ENCODE data around the gene AMACR.

Gene AMACR

DNA sequence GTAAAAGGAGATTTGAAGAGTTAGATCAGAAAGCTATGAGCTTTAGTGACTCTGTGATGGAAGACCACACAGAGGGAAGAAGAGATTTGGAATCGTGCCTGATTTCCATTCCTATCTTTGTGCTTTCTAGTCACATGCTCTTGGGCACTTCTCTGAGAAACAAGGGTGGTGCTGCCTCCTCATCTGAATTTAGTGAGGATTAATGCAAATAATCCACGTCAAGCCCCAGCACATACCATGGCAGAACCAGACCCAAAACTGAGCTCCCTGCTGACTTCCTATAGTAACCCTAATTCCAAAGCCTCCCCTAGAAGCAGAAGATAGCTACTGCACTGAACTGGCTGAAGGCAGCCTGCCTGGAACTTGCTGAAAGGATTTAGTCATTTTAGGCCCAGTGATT lies 41.0 kb downstream of the AMACR start:
- Histone ChIP-seq H3K27ac (replicated peaks; ENCODE audit: low read length) (no peak overlapping the region), H2AFZ (ENCODE audit: low read length) (no peak overlapping the region), H3K4me3 (ENCODE audit: low read length in 2 of 2) (no peak overlapping the region), H3K14ac (ENCODE audit: low read length) (no peak overlapping the region), H3K4me1 (ENCODE audit: control insufficient read depth in 2 of 2, insufficient read depth in 1 of 2, low read depth in 1 of 2, low read length in 2 of 2) (no peaks in the 10 kb centered on the region), H2BK15ac (ENCODE audit: low read length) (no peak overlapping the region), H2BK5ac (ENCODE audit: low read length) (no peak overlapping the region), H3K23ac (ENCODE audit: low read depth, low read length, poor library complexity) (no peak overlapping the region), H4K91ac (ENCODE audit: low read depth, low read length, poor library complexity) (no peak overlapping the region), H3K18ac (ENCODE audit: low read length) (no peak overlapping the region), H3K36me3 (replicated peaks in 1 of 2; ENCODE audit: control insufficient read depth in 2 of 2, insufficient read depth in 2 of 2, low read length in 2 of 2) (no peaks in the 10 kb centered on the region), H3K9ac (ENCODE audit: low read depth, low read length, poor library complexity) (no peak overlapping the region), H3K27me3 (ENCODE audit: control insufficient read depth in 3 of 3, insufficient read depth in 3 of 3, low read depth in 1 of 3, low read length in 3 of 3) (no peaks in the 10 kb centered on the region), H3K9me3 (replicated peaks in 1 of 2; ENCODE audit: control insufficient read depth in 2 of 2, insufficient read depth in 1 of 2, low read depth in 1 of 2, low read length in 2 of 2) (no peaks in the 10 kb centered on the region), H2AK5ac (ENCODE audit: low read depth, low read length) (no peak overlapping the region), H3K4ac (ENCODE audit: low read length) (no peak overlapping the region), H3K79me1 (ENCODE audit: low read depth, low read length) (no peaks in the 10 kb centered on the region), H3K4me2 (ENCODE audit: insufficient read depth, low read length, poor library complexity, severe bottlenecking) (no peak overlapping the region), H2BK12ac (ENCODE audit: low read length) (no peak overlapping the region), H2BK120ac (ENCODE audit: low read depth, low read length) (no peak overlapping the region), H4K8ac (ENCODE audit: low read depth, low read length) (no peak overlapping the region)
- no CpG with 5 or more reads among the region's 2 CpGs for WGBS, 2 donors (ENCODE audit: extremely low coverage in 2 of 2, insufficient read length in 2 of 2, insufficient replicate concordance in 1 of 2)
- DNase-seq (ENCODE audit: low spot score): no peak

DNA sequence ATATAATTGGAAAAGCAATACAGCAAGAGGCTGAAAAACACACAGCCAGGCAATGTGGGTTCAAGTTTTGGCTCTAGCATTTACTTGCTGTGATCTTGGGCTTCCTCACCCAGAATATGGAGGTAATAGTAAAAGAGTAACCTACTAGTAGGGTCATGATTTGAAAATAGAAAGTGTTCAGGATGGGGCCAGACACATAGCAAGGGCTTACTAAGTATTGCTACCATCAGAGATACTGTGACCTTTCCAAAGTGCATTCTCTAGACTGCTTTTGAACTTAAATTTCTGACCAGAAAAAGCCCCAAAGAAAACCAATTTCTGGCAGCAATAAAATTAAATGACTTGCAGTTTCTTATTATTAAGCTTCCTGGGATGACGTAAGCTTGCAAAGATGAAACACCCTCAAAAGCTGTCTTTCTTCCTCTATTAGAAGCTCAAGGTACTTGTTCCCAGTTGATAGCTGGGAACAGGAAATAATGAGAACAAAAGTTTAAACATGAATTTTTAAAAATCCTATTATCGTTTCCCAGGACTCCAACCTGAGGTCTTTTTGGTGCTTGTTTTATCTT lies 43.6 kb downstream of the AMACR start:
- no CpG with 5 or more reads among the region's 2 CpGs for WGBS, 2 donors (ENCODE audit: extremely low coverage in 2 of 2, insufficient read length in 2 of 2, insufficient replicate concordance in 1 of 2)
- H3K79me1 ChIP-seq (ENCODE audit: low read depth, low read length): no peaks in the 10 kb centered on the region
- no peak for DNase-seq (ENCODE audit: low spot score)

DNA sequence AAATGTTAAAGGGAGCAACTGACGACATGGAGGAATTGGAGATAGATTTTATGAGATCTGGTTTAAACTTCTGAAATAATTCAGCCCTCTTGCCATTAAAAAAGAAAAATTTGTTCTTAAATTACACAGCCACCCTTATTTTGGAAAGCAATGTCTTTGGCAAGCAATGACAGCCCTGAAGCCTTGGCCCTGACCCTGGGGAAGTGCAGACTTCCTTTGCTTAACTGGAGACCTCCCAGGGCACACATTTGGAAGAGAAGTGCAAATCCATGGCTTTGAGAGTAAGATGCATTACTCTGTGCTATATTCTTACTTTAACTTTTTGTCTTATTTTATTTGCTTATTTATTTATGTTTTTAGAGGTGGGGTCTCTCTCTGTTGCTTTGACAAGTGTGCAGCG lies 49.7 kb downstream of the AMACR start:
- no CpG with 5 or more reads among the region's 2 CpGs for WGBS, 2 donors (ENCODE audit: extremely low coverage in 2 of 2, insufficient read length in 2 of 2, insufficient replicate concordance in 1 of 2)
- H3K9me3 ChIP-seq (replicated peaks in 1 of 2; ENCODE audit: control insufficient read depth in 2 of 2, insufficient read depth in 1 of 2, low read depth in 1 of 2, low read length in 2 of 2): peaks cover 2 to 3% of the 10 kb centered on the region in 2 donors
- H2BK15ac ChIP-seq (ENCODE audit: low read length): no peak overlapping the region
- H3K4me3 ChIP-seq (ENCODE audit: low read length in 2 of 2): no peak overlapping the region
- no peak overlapping the region for H3K23ac ChIP-seq (ENCODE audit: low read depth, low read length, poor library complexity)
- H2AFZ ChIP-seq (ENCODE audit: low read length): no peak overlapping the region
- H3K27ac ChIP-seq (replicated peaks; ENCODE audit: low read length): no peak overlapping the region
- H2AK5ac ChIP-seq (ENCODE audit: low read depth, low read length): no peak overlapping the region
- H3K36me3 ChIP-seq (replicated peaks in 1 of 2; ENCODE audit: control insufficient read depth in 2 of 2, insufficient read depth in 2 of 2, low read length in 2 of 2): no peaks in the 10 kb centered on the region
- no peaks in the 10 kb centered on the region for H3K79me1 ChIP-seq (ENCODE audit: low read depth, low read length)
- H3K9ac ChIP-seq (ENCODE audit: low read depth, low read length, poor library complexity): no peak overlapping the region
- no peak overlapping the region for H4K91ac ChIP-seq (ENCODE audit: low read depth, low read length, poor library complexity)
- DNase-seq (ENCODE audit: low spot score): no peak
- H2BK12ac ChIP-seq (ENCODE audit: low read length): no peak overlapping the region
- H3K27me3 ChIP-seq (ENCODE audit: control insufficient read depth in 3 of 3, insufficient read depth in 3 of 3, low read depth in 1 of 3, low read length in 3 of 3): peaks cover 0 to 5% (median 0%) of the 10 kb centered on the region in 3 experiments
- no peaks in the 10 kb centered on the region for H3K4me1 ChIP-seq (ENCODE audit: control insufficient read depth in 2 of 2, insufficient read depth in 1 of 2, low read depth in 1 of 2, low read length in 2 of 2)
- H3K14ac ChIP-seq (ENCODE audit: low read length): no peak overlapping the region
- H3K4me2 ChIP-seq (ENCODE audit: insufficient read depth, low read length, poor library complexity, severe bottlenecking): no peak overlapping the region
- H2BK120ac ChIP-seq (ENCODE audit: low read depth, low read length): no peak overlapping the region
- no peak overlapping the region for H3K4ac ChIP-seq (ENCODE audit: low read length)
- H3K18ac ChIP-seq (ENCODE audit: low read length): no peak overlapping the region
- H4K8ac ChIP-seq (ENCODE audit: low read depth, low read length): no peak overlapping the region
- no peak overlapping the region for H2BK5ac ChIP-seq (ENCODE audit: low read length)

More for the DNA sequence above, 43.6 kb downstream of the AMACR start:
- H2AFZ ChIP-seq (ENCODE audit: low read length): no peak overlapping the region
- H2BK120ac ChIP-seq (ENCODE audit: low read depth, low read length): no peak overlapping the region
- H3K14ac ChIP-seq (ENCODE audit: low read length): no peak overlapping the region
- H3K27ac ChIP-seq (replicated peaks; ENCODE audit: low read length): no peak overlapping the region
- H2BK15ac ChIP-seq (ENCODE audit: low read length): no peak overlapping the region
- H4K91ac ChIP-seq (ENCODE audit: low read depth, low read length, poor library complexity): no peak overlapping the region
- H3K9ac ChIP-seq (ENCODE audit: low read depth, low read length, poor library complexity): no peak overlapping the region
- H3K18ac ChIP-seq (ENCODE audit: low read length): no peak overlapping the region
- H3K4me3 ChIP-seq (ENCODE audit: low read length in 2 of 2): no peak overlapping the region
- H3K27me3 ChIP-seq (ENCODE audit: control insufficient read depth in 3 of 3, insufficient read depth in 3 of 3, low read depth in 1 of 3, low read length in 3 of 3): no peaks in the 10 kb centered on the region
- H2BK12ac ChIP-seq (ENCODE audit: low read length): no peak overlapping the region
- H3K9me3 ChIP-seq (replicated peaks in 1 of 2; ENCODE audit: control insufficient read depth in 2 of 2, insufficient read depth in 1 of 2, low read depth in 1 of 2, low read length in 2 of 2): no peaks in the 10 kb centered on the region
- H3K36me3 ChIP-seq (replicated peaks in 1 of 2; ENCODE audit: control insufficient read depth in 2 of 2, insufficient read depth in 2 of 2, low read length in 2 of 2): no peaks in the 10 kb centered on the region
- no peak overlapping the region for H2BK5ac ChIP-seq (ENCODE audit: low read length)
- no peaks in the 10 kb centered on the region for H3K4me1 ChIP-seq (ENCODE audit: control insufficient read depth in 2 of 2, insufficient read depth in 1 of 2, low read depth in 1 of 2, low read length in 2 of 2)
- H4K8ac ChIP-seq (ENCODE audit: low read depth, low read length): no peak overlapping the region
- no peak overlapping the region for H3K4ac ChIP-seq (ENCODE audit: low read length)
- no peak overlapping the region for H3K23ac ChIP-seq (ENCODE audit: low read depth, low read length, poor library complexity)
- no peak overlapping the region for H2AK5ac ChIP-seq (ENCODE audit: low read depth, low read length)
- no peak overlapping the region for H3K4me2 ChIP-seq (ENCODE audit: insufficient read depth, low read length, poor library complexity, severe bottlenecking)

DNA sequence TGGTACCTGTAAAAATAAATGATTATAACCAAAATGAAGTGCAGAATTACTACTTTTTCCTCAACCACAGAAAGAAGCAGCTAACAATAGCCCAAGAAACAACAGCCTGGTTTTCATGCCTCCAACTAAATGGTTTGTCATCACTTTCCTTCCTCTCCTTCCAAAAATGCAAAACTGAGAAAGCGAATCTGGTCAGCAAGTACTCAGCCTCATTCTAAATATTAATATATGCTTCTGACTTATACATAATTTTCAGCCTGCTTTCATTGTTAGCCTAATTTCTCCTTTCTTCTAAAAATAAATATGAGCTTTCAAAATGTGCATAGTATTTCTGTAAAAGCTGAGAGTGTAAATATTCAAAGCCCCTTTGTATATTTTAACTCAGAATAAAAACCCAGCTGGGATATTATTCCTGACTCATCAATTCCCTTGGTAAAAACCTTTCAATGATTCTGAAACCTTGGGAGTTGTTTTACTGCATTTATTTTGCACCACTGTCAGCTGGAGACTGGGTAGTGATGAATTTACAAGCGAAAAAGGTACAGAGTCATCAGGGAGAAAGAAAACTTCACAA lies 50.2 kb downstream of the AMACR start:
- Histone ChIP-seq H3K18ac (ENCODE audit: low read length) (no peak overlapping the region), H3K23ac (ENCODE audit: low read depth, low read length, poor library complexity) (no peak overlapping the region), H3K27me3 (ENCODE audit: control insufficient read depth in 3 of 3, insufficient read depth in 3 of 3, low read depth in 1 of 3, low read length in 3 of 3) (peaks cover 0 to 5% (median 0%) of the 10 kb centered on the region in 3 experiments), H2AFZ (ENCODE audit: low read length) (no peak overlapping the region), H3K79me1 (ENCODE audit: low read depth, low read length) (no peaks in the 10 kb centered on the region), H3K27ac (replicated peaks; ENCODE audit: low read length) (no peak overlapping the region), H3K4me2 (ENCODE audit: insufficient read depth, low read length, poor library complexity, severe bottlenecking) (no peak overlapping the region), H3K36me3 (replicated peaks in 1 of 2; ENCODE audit: control insufficient read depth in 2 of 2, insufficient read depth in 2 of 2, low read length in 2 of 2) (no peaks in the 10 kb centered on the region), H4K91ac (ENCODE audit: low read depth, low read length, poor library complexity) (no peak overlapping the region), H2BK120ac (ENCODE audit: low read depth, low read length) (no peak overlapping the region), H2BK5ac (ENCODE audit: low read length) (no peak overlapping the region), H3K9ac (ENCODE audit: low read depth, low read length, poor library complexity) (no peak overlapping the region), H3K14ac (ENCODE audit: low read length) (no peak overlapping the region), H2BK15ac (ENCODE audit: low read length) (no peak overlapping the region), H2AK5ac (ENCODE audit: low read depth, low read length) (no peak overlapping the region), H3K9me3 (replicated peaks in 1 of 2; ENCODE audit: control insufficient read depth in 2 of 2, insufficient read depth in 1 of 2, low read depth in 1 of 2, low read length in 2 of 2) (peaks cover 2 to 3% of the 10 kb centered on the region in 2 donors), H2BK12ac (ENCODE audit: low read length) (no peak overlapping the region), H3K4me1 (ENCODE audit: control insufficient read depth in 2 of 2, insufficient read depth in 1 of 2, low read depth in 1 of 2, low read length in 2 of 2) (no peaks in the 10 kb centered on the region), H3K4me3 (ENCODE audit: low read length in 2 of 2) (no peak overlapping the region), H4K8ac (ENCODE audit: low read depth, low read length) (no peak overlapping the region), H3K4ac (ENCODE audit: low read length) (no peak overlapping the region)
- no CpG with 5 or more reads among the region's 2 CpGs for WGBS, 2 donors (ENCODE audit: extremely low coverage in 2 of 2, insufficient read length in 2 of 2, insufficient replicate concordance in 1 of 2)
- DNase-seq (ENCODE audit: low spot score): no peak

Data from neuronal stem cell (in vitro differentiated cells).